ENCODE measurements around the gene AMOTL1. TPM values are rescaled to one million over a fixed set of nuclear protein-coding genes. Genes with fewer than 3 reads are reported as not detected.

The AMOTL1 gene
- total RNA-seq, 1 donor from 2014 or later: 45.8 TPM

GRCh38 chr11:94885133-94885532 is 117.0 kb downstream of the AMOTL1 start:
- DNase-seq (ENCODE audit: low spot score, unreplicated experiment): no peak
- Mint-ChIP-seq H3K36me3 (ENCODE audit: insufficient read depth) (peaks cover 34% of the 10 kb centered on the region), H3K27ac (no peak overlapping the region), H3K4me3 (ENCODE audit: low read depth) (no peak overlapping the region), H3K9me3 (ENCODE audit: low read depth) (peaks cover 18% of the 10 kb centered on the region), H3K27me3 (no peaks in the 10 kb centered on the region), H3K4me1 (ENCODE audit: low read depth) (no peaks in the 10 kb centered on the region)
- no peak for TF ChIP-seq CTCF (IDR thresholded peaks at IDR 0.05; ENCODE audit: unreplicated experiment)

- Mint-ChIP-seq H3K4me1 (ENCODE audit: low read depth) (no peaks in the 10 kb centered on the region), H3K36me3 (ENCODE audit: insufficient read depth) (peaks cover 31% of the 10 kb centered on the region), H3K27ac (no peak overlapping the region), H3K4me3 (ENCODE audit: low read depth) (no peak overlapping the region), H3K9me3 (ENCODE audit: low read depth) (peaks cover 18% of the 10 kb centered on the region), H3K27me3 (no peaks in the 10 kb centered on the region)
- TF ChIP-seq CTCF (IDR thresholded peaks at IDR 0.05; ENCODE audit: unreplicated experiment): no peak
- no peak for DNase-seq (ENCODE audit: low spot score, unreplicated experiment)
These were observed 117.4 kb downstream of the AMOTL1 start for GRCh38 chr11:94885581-94885980.

GRCh38 chr11:94888204-94888603 is 120.0 kb downstream of the AMOTL1 start:
- peaks cover 32% of the 10 kb centered on the region for H3K36me3 Mint-ChIP-seq (ENCODE audit: insufficient read depth)
- peaks cover 25% of the 10 kb centered on the region for H3K9me3 Mint-ChIP-seq (ENCODE audit: low read depth)
- H3K27ac Mint-ChIP-seq: no peak overlapping the region
- TF ChIP-seq CTCF (IDR thresholded peaks at IDR 0.05; ENCODE audit: unreplicated experiment): no peak
- no peaks in the 10 kb centered on the region for H3K27me3 Mint-ChIP-seq
- H3K4me1 Mint-ChIP-seq (ENCODE audit: low read depth): no peaks in the 10 kb centered on the region
- DNase-seq (ENCODE audit: low spot score, unreplicated experiment): no peak
- H3K4me3 Mint-ChIP-seq (ENCODE audit: low read depth): no peak overlapping the region

- DNase-seq (ENCODE audit: low spot score, unreplicated experiment): no peak
- Mint-ChIP-seq H3K27ac (no peak overlapping the region), H3K36me3 (ENCODE audit: insufficient read depth) (peaks cover 12% of the 10 kb centered on the region), H3K4me3 (ENCODE audit: low read depth) (no peak overlapping the region), H3K4me1 (ENCODE audit: low read depth) (no peaks in the 10 kb centered on the region), H3K9me3 (ENCODE audit: low read depth) (peaks cover 11% of the 10 kb centered on the region), H3K27me3 (no peaks in the 10 kb centered on the region)
- no peak for TF ChIP-seq CTCF (IDR thresholded peaks at IDR 0.05; ENCODE audit: unreplicated experiment)
These were observed 127.3 kb downstream of the AMOTL1 start for GRCh38 chr11:94895451-94895850.

- no peak for TF ChIP-seq CTCF (IDR thresholded peaks at IDR 0.05; ENCODE audit: unreplicated experiment)
- H3K4me3 Mint-ChIP-seq (ENCODE audit: low read depth): no peak overlapping the region
- H3K36me3 Mint-ChIP-seq (ENCODE audit: insufficient read depth): peaks cover 9% of the 10 kb centered on the region
- H3K27me3 Mint-ChIP-seq: no peaks in the 10 kb centered on the region
- H3K27ac Mint-ChIP-seq: no peak overlapping the region
- H3K4me1 Mint-ChIP-seq (ENCODE audit: low read depth): no peaks in the 10 kb centered on the region
- no peak for DNase-seq (ENCODE audit: low spot score, unreplicated experiment)
- H3K9me3 Mint-ChIP-seq (ENCODE audit: low read depth): peaks cover 7% of the 10 kb centered on the region
These were observed 127.8 kb downstream of the AMOTL1 start for GRCh38 chr11:94895971-94896370.
